Neural cell (in vitro differentiated cells): ENCODE results near the gene PRRG4. TPM values are rescaled to one million over a fixed set of nuclear protein-coding genes. Genes with fewer than 3 reads are reported as not detected.

ENCODE experiments used
- H2AFZ ChIP-seq: fragments of 200-600, 300-800 bp; sonication (generic), shearing (Covaris generic); 2 replicates; pipeline ENCODE4 v1.6.0; 2014; ENCODE audit warnings: low read depth, mild to moderate bottlenecking, antibody characterized with exemption, low read length, moderate library complexity
- H3F3A ChIP-seq: fragments of 200-600 bp; shearing (Covaris generic); 2 replicates; pipeline ENCODE4 v1.6.1; 2016; ENCODE audit warnings: mild to moderate bottlenecking, moderate library complexity, mixed read lengths, antibody characterized with exemption, low read length; ENCODE audit not compliant: insufficient read depth, poor library complexity, severe bottlenecking
- H3K27ac ChIP-seq: fragments of 200-600, 300-800 bp; sonication (generic), shearing (Covaris generic); 2 replicates; pipeline ENCODE4 v1.5.1; 2014; ENCODE audit warnings: mild to moderate bottlenecking, low read length, moderate library complexity
- H3K27me3 ChIP-seq: fragments of 300-800, 200-600 bp; sonication (generic), shearing (Covaris generic); 2 replicates; pipeline ENCODE4 v1.6.0; 2014; ENCODE audit warnings: mild to moderate bottlenecking, low read depth, low read length, moderate library complexity; ENCODE audit not compliant: insufficient read depth
- H3K36me3 ChIP-seq: fragments of 300-800, 200-600 bp; sonication (generic), shearing (Covaris generic); 2 replicates; pipeline ENCODE4 v1.5.1; 2014; ENCODE audit warnings: mild to moderate bottlenecking, antibody characterized with exemption, low read length, moderate library complexity; ENCODE audit not compliant: insufficient read depth
- H3K4me2 ChIP-seq: fragments of 300-800, 200-600 bp; sonication (generic), shearing (Covaris generic); 2 replicates; pipeline ENCODE4 v1.6.0; 2014; ENCODE audit warnings: mild to moderate bottlenecking, low read length
- H3K4me3 ChIP-seq: fragments of 300-800, 200-600 bp; sonication (generic), shearing (Covaris generic); 2 replicates; pipeline ENCODE4 v1.5.1; 2014; ENCODE audit warnings: mild to moderate bottlenecking, low read length, moderate library complexity
- H3K79me2 ChIP-seq: fragments of 200-600 bp; shearing (Covaris generic); replicated peaks from 2 replicates; pipeline ENCODE4 v1.6.0; 2014; ENCODE audit warnings: mild to moderate bottlenecking, low read length, moderate library complexity; ENCODE audit not compliant: insufficient read depth
- H3K9ac ChIP-seq: fragments of 300-800, 200-600 bp; sonication (generic), shearing (Covaris generic); 2 replicates; pipeline ENCODE4 v1.6.1; 2016; ENCODE audit warnings: mild to moderate bottlenecking, low read length, mixed read lengths
- H3K9me2 ChIP-seq: fragments of 200-600 bp; shearing (Covaris generic); 2 replicates; pipeline ENCODE4 v1.6.1; 2016; ENCODE audit warnings: mild to moderate bottlenecking, low read length, mixed read lengths; ENCODE audit not compliant: insufficient read depth
- H3K9me3 ChIP-seq: fragments of 200-600, 300-800 bp; sonication (generic), shearing (Covaris generic); 2 replicates; pipeline ENCODE4 v1.6.1; 2016; ENCODE audit warnings: mild to moderate bottlenecking, mixed run types, low read length, moderate library complexity, mixed read lengths
- H4K20me1 ChIP-seq: fragments of 200-600 bp; shearing (Covaris generic); 2 replicates; pipeline ENCODE4 v1.6.1; 2016; ENCODE audit warnings: mild to moderate bottlenecking, mixed run types; ENCODE audit not compliant: insufficient read depth
- CTCF ChIP-seq: fragments of 450-650 bp; IDR thresholded peaks from 2 replicates; pipeline ENCODE4 v1.5.1; 2014; ENCODE audit warnings: antibody characterized with exemption, mild to moderate bottlenecking, moderate library complexity; ENCODE audit not compliant: poor library complexity, severe bottlenecking
- EP300 ChIP-seq: fragments of 450-650 bp; conservative IDR thresholded peaks from 2 replicates; pipeline ENCODE4 v1.6.1; 2014; ENCODE audit warnings: antibody characterized with exemption, mild to moderate bottlenecking, moderate library complexity; ENCODE audit not compliant: poor library complexity, severe bottlenecking
- EZH2 ChIP-seq: fragments of 200-600, 300-800 bp; shearing (Covaris generic), sonication (generic); IDR thresholded peaks from 2 replicates; pipeline ENCODE4 v1.6.1; 2014; ENCODE audit warnings: antibody characterized with exemption, low read length, borderline replicate concordance, mild to moderate bottlenecking; ENCODE audit not compliant: insufficient read depth, poor library complexity, severe bottlenecking
- MXI1 ChIP-seq: fragments of 450-650 bp; conservative IDR thresholded peaks from 2 replicates; pipeline ENCODE4 v1.6.1; 2014; ENCODE audit warnings: antibody characterized with exemption, mild to moderate bottlenecking; ENCODE audit not compliant: poor library complexity, severe bottlenecking
- POLR2AphosphoS5 ChIP-seq: IDR thresholded peaks from 2 replicates; pipeline ENCODE4 v1.6.1; 2012
- RAD21 ChIP-seq: fragments of 450-650 bp; conservative IDR thresholded peaks from 2 replicates; pipeline ENCODE4 v1.6.1; 2014; ENCODE audit warnings: antibody characterized with exemption, mild to moderate bottlenecking, moderate library complexity
- REST ChIP-seq: IDR thresholded peaks from 2 replicates; pipeline ENCODE4 v1.6.1; 2012; ENCODE audit warnings: borderline replicate concordance
- SMC3 ChIP-seq: fragments of 450-650 bp; conservative IDR thresholded peaks from 2 replicates; pipeline ENCODE4 v1.6.1; 2014; ENCODE audit warnings: antibody characterized with exemption, mild to moderate bottlenecking, moderate library complexity; ENCODE audit not compliant: poor library complexity
- TAF1 ChIP-seq: IDR thresholded peaks from 2 replicates; pipeline ENCODE4 v1.6.1; 2012; ENCODE audit warnings: low read depth
- polyA plus RNA-seq: library from polyadenylated mRNA; depleted of rRNA; stranded (reverse); fragments of >200 nt; gene quantifications from 2 replicates; pipeline ENCODE4 v1.2.3, GENCODE V29; 2014

PRRG4 gene
- polyA plus RNA-seq, 1 donor from 2014 or later, result not detected

- Histone ChIP-seq H3K27ac (no peak overlapping the region), H3K9me2 (no peaks in the 10 kb centered on the region), H3K27me3 (no peaks in the 10 kb centered on the region), H2AFZ (peak overlapping the region; percentile 11), H3F3A (no peaks in the 10 kb centered on the region), H3K9me3 (no peaks in the 10 kb centered on the region), H3K36me3 (no peaks in the 10 kb centered on the region), H3K4me2 (no peak overlapping the region), H3K4me3 (no peak overlapping the region), H3K79me2 (no peaks in the 10 kb centered on the region), H3K9ac (no peak overlapping the region), H4K20me1 (no peaks in the 10 kb centered on the region)
- TF ChIP-seq EZH2 (no peak), SMC3 (no peak), EP300 (no peak), CTCF (no peak), REST (no peak), RAD21 (no peak), POLR2AphosphoS5 (no peak), TAF1 (no peak), MXI1 (no peak)
Observed at GRCh38 chr11:32786811-32787210, 42.9 kb upstream of the PRRG4 start.

GRCh38 chr11:32790916-32791315 is 38.8 kb upstream of the PRRG4 start:
- TF ChIP-seq MXI1, result no peak
- H3K36me3 ChIP-seq, result no peaks in the 10 kb centered on the region
- no peaks in the 10 kb centered on the region for H3K9me3 ChIP-seq
- no peaks in the 10 kb centered on the region for H3K79me2 ChIP-seq
- no peak overlapping the region for H3K4me3 ChIP-seq
- no peak overlapping the region for H3K27ac ChIP-seq
- H3K9me2 ChIP-seq, result no peaks in the 10 kb centered on the region
- no peak overlapping the region for H3K9ac ChIP-seq
- H4K20me1 ChIP-seq, result no peaks in the 10 kb centered on the region
- H3K27me3 ChIP-seq, result no peaks in the 10 kb centered on the region
- no peaks in the 10 kb centered on the region for H3F3A ChIP-seq
- H2AFZ ChIP-seq, result no peak overlapping the region
- H3K4me2 ChIP-seq, result no peak overlapping the region
